ES-I3 (cell line): ENCODE measurements around the gene ZNF229.
"Not testable (repeated sequence)": the region's sequence is repeated elsewhere in the genome, so short reads cannot be mapped to it uniquely, and the experiment has no call there.

Experiments
- H3K36me3 ChIP-seq: 2 replicates; pipeline ENCODE4 v1.6.1; 2013; ENCODE audit warnings: mild to moderate bottlenecking, low read length, control low read depth, moderate library complexity; ENCODE audit not compliant: insufficient read depth
- H3K4me1 ChIP-seq: 2 replicates; pipeline ENCODE4 v1.6.1; 2013; ENCODE audit warnings: mild to moderate bottlenecking, control low read depth, low read length; ENCODE audit not compliant: insufficient read depth
- H3K9ac ChIP-seq: 2 replicates; pipeline ENCODE4 v1.6.1; 2013; ENCODE audit warnings: low read depth, mild to moderate bottlenecking, low read length, moderate library complexity
- H3K9me3 ChIP-seq: 2 replicates; pipeline ENCODE4 v1.6.1; 2013; ENCODE audit warnings: mild to moderate bottlenecking, low read length, moderate library complexity; ENCODE audit not compliant: control insufficient read depth, insufficient read depth

The ZNF229 gene

GRCh38 chr19:44401139-44402115 lies 46.8 kb downstream of the ZNF229 start, which contains the start of gene ZNF285:
TSS of gene ZNF285 (minus strand) at chr19:44401608. CDS start at chr19:44397213, 4,395 bp downstream.
- H3K4me1 ChIP-seq: no peaks in the 10 kb centered on the region
- no peaks in the 10 kb centered on the region for H3K36me3 ChIP-seq
- H3K9ac ChIP-seq: peak within 1 kb of the TSS; percentile 75; the same call in 1 of the 2 replicates
- no peaks in the 10 kb centered on the region for H3K9me3 ChIP-seq

GRCh38 chr19:44389268-44389667 lies 59.0 kb downstream of the ZNF229 start:
- H3K9ac ChIP-seq, H3K4me1 ChIP-seq, H3K9me3 ChIP-seq, H3K36me3 ChIP-seq: not testable (repeated sequence)
